Measurements from ENCODE around the gene FMN1.

Gene FMN1

DNA sequence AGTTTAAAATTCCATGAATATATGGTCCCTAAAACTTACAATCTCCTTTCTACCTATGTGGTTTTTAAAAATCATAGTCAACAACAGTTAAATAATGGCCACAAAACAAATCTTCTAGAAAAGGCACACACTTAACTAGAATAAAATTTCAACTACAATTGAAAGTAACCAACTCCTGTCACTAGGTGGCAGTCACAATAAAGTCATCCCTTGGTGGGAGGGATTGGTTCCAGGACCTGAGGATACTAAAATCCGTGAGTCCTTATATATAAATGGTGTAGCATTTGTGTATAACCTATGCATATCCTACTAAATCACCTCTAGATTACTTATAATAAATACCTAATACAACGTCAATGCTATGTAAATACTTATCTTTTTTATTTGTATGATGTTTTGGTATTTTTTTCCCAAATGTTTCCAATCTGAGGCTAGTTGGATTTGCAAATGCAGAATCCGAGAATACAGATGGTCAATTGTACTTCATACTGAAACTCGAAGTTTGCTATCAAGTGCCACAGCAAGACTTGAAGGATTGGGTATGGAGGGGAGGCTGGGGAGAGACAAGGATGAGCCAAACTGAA is 172.6 kb downstream of the FMN1 start:
- no peak overlapping the region for H3K4me2 ChIP-seq (ENCODE audit: low read length)
- no peak overlapping the region for H3K27ac ChIP-seq (ENCODE audit: low read depth, low read length)

DNA sequence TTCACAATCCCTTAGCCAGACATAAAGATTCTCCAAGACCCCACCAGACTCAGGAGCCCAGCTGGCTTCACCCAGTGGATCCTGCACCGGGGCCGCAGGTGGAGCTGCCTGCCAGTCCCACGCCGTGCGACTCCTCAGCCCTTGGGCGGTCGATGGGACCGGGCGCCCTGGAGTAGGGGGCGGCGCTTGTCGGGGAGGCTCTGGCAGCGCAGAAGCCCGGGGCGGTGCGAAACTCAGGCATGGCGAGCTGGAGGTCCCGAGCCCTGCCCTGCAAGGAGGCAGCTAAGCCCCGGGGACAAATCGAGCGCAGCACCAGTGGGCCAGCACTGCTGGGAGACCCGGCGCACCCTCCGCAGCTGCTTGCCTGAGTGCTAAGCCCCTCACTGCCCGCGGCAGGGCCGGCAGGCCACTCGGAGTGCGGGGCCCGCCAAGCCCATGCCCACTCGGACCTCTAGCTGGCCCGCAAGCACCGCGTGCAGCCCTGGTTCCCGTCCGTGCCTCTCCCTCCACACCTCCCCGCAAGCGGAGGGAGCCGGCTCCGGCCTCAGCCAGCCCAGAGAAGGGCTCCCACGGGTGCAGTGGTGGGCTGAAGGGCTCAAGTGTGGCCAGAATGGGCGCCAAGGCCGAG is 175.0 kb downstream of the FMN1 start:
- H3K79me2 ChIP-seq (ENCODE audit: control insufficient read depth, low read length), result no peaks in the 10 kb centered on the region

More for the DNA sequence above, 172.6 kb downstream of the FMN1 start:
- no peaks in the 10 kb centered on the region for H4K20me1 ChIP-seq (ENCODE audit: control insufficient read depth, insufficient read depth, low read depth, low read length)
- no peak overlapping the region for H3K4me3 ChIP-seq (ENCODE audit: low read length)
- no peaks in the 10 kb centered on the region for H3K27me3 ChIP-seq (ENCODE audit: control insufficient read depth, low read length)
- no peaks in the 10 kb centered on the region for H3K9me3 ChIP-seq (ENCODE audit: control insufficient read depth, insufficient read depth, low read length)
- no peaks in the 10 kb centered on the region for H3F3A ChIP-seq (ENCODE audit: control insufficient read depth, insufficient read depth)
- no peaks in the 10 kb centered on the region for H3K4me1 ChIP-seq (ENCODE audit: control insufficient read depth, low read length)
- no peaks in the 10 kb centered on the region for H3K79me2 ChIP-seq (ENCODE audit: control insufficient read depth, low read length)
- no peaks in the 10 kb centered on the region for H3K36me3 ChIP-seq (ENCODE audit: control insufficient read depth, low read length)
- H3K9me2 ChIP-seq (replicated peaks; ENCODE audit: control insufficient read depth, low read length), result no peaks in the 10 kb centered on the region
- TF ChIP-seq, protein P1, sequence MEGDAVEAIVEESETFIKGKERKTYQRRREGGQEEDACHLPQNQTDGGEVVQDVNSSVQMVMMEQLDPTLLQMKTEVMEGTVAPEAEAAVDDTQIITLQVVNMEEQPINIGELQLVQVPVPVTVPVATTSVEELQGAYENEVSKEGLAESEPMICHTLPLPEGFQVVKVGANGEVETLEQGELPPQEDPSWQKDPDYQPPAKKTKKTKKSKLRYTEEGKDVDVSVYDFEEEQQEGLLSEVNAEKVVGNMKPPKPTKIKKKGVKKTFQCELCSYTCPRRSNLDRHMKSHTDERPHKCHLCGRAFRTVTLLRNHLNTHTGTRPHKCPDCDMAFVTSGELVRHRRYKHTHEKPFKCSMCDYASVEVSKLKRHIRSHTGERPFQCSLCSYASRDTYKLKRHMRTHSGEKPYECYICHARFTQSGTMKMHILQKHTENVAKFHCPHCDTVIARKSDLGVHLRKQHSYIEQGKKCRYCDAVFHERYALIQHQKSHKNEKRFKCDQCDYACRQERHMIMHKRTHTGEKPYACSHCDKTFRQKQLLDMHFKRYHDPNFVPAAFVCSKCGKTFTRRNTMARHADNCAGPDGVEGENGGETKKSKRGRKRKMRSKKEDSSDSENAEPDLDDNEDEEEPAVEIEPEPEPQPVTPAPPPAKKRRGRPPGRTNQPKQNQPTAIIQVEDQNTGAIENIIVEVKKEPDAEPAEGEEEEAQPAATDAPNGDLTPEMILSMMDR (IDR thresholded peaks at IDR 0.05; ENCODE audit: low read depth, low read length, poor library complexity, severe bottlenecking), result peak; percentile 72
- TF ChIP-seq EZH2phosphoT487 (IDR thresholded peaks at IDR 0.05; ENCODE audit: borderline replicate concordance, low read length), result no peak

DNA sequence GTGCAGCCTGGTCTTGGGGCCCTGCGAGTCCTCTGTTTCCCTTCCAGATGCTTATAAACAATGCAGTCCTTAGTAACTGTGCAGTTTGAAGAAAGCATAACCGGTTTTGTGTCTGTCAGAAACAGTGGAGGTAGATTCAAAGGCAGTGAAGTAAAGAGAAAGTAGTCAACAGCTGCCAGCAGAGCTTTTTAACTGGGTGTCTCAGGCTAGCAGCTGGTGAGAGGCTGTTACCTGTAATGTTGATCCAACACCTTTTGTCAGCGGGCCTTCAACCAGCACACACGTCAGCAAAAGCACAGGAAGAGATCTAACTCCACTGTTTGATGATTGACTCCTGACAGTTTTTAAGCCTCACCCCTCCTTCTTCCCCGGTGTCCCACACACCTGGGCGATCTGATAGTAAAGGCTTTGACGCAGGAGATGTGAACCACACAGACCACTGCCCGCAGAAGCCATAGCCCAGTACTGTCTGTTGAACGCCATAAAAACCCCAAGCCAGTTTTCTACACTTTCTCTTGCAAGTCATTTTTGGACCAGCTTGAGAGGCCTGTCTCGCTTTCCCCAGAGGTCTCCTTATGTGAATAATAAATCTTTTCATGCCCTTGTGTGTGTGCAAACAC is 178.0 kb downstream of the FMN1 start:
- H3K4me1 ChIP-seq (ENCODE audit: control insufficient read depth, low read length), result no peaks in the 10 kb centered on the region
- H3K79me2 ChIP-seq (ENCODE audit: control insufficient read depth, low read length), result no peaks in the 10 kb centered on the region
- H3K9me2 ChIP-seq (replicated peaks; ENCODE audit: control insufficient read depth, low read length), result no peaks in the 10 kb centered on the region
- no peaks in the 10 kb centered on the region for H3K9me3 ChIP-seq (ENCODE audit: control insufficient read depth, insufficient read depth, low read length)
- H4K20me1 ChIP-seq (ENCODE audit: control insufficient read depth, insufficient read depth, low read depth, low read length), result no peaks in the 10 kb centered on the region
- H3K4me2 ChIP-seq (ENCODE audit: low read length), result no peak overlapping the region
- H3K4me3 ChIP-seq (ENCODE audit: low read length), result no peak overlapping the region
- peaks cover 3% of the 10 kb centered on the region; the same call in 1 of the 2 replicates for H3K27me3 ChIP-seq (ENCODE audit: control insufficient read depth, low read length)
- H3K27ac ChIP-seq (ENCODE audit: low read depth, low read length), result no peak overlapping the region
- no peak for TF ChIP-seq EZH2phosphoT487 (IDR thresholded peaks at IDR 0.05; ENCODE audit: borderline replicate concordance, low read length)
- TF ChIP-seq, protein P1 (IDR thresholded peaks at IDR 0.05; ENCODE audit: low read depth, low read length, poor library complexity, severe bottlenecking), result no peak
- H3K36me3 ChIP-seq (ENCODE audit: control insufficient read depth, low read length), result no peaks in the 10 kb centered on the region
- H3F3A ChIP-seq (ENCODE audit: control insufficient read depth, insufficient read depth), result no peaks in the 10 kb centered on the region

More for the DNA sequence above, 175.0 kb downstream of the FMN1 start:
- H3K4me3 ChIP-seq (ENCODE audit: low read length), result no peak overlapping the region
- TF ChIP-seq EZH2phosphoT487 (IDR thresholded peaks at IDR 0.05; ENCODE audit: borderline replicate concordance, low read length), result no peak
- TF ChIP-seq, protein P1 (IDR thresholded peaks at IDR 0.05; ENCODE audit: low read depth, low read length, poor library complexity, severe bottlenecking), result no peak
- no peaks in the 10 kb centered on the region for H3K4me1 ChIP-seq (ENCODE audit: control insufficient read depth, low read length)
- no peaks in the 10 kb centered on the region for H3K27me3 ChIP-seq (ENCODE audit: control insufficient read depth, low read length)
- H3K36me3 ChIP-seq (ENCODE audit: control insufficient read depth, low read length), result no peaks in the 10 kb centered on the region
- H3K9me2 ChIP-seq (replicated peaks; ENCODE audit: control insufficient read depth, low read length), result no peaks in the 10 kb centered on the region
- H3K27ac ChIP-seq (ENCODE audit: low read depth, low read length), result no peak overlapping the region
- H3K9me3 ChIP-seq (ENCODE audit: control insufficient read depth, insufficient read depth, low read length), result no peaks in the 10 kb centered on the region
- no peaks in the 10 kb centered on the region for H3F3A ChIP-seq (ENCODE audit: control insufficient read depth, insufficient read depth)
- H4K20me1 ChIP-seq (ENCODE audit: control insufficient read depth, insufficient read depth, low read depth, low read length), result no peaks in the 10 kb centered on the region
- no peak overlapping the region for H3K4me2 ChIP-seq (ENCODE audit: low read length)

Measured in DOHH2 (cell line).